Suppressor macrophage treated with lipopolysaccharide for 4 hours (primary cell): Measurements from ENCODE around the gene CLSTN3.

Experiments
- DNase-seq: peaks from one replicate; pipeline ENCODE4 v3.0.0-alpha.2; 2020

CLSTN3 gene

GRCh38 chr12:7193674-7194073, 63.5 kb downstream of the CLSTN3 start:
- DNase-seq = no peak

- DNase-seq = no peak
Measured at GRCh38 chr12:7197841-7198240, 67.7 kb downstream of the CLSTN3 start.

DNA sequence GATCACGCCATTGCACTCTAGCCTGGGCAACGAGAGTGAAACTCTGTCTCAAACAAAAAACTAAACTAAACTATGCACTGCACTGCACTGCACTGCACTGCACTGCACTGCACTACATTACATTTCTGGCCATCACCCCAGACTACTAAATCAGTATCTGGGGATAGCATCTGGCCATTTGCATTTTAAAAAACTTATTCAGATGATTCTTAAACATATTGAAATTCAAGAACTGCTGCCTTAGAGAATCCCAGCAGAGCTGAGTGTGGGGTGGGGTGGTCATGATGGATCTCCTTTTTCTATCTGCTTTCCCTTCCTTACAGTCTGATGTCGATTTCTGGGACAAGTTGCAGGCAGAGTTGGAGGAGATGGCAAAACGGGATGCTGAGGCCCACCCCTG, 72.9 kb downstream of the CLSTN3 start:
- DNase-seq = no peak

GRCh38 chr12:7205091-7205490, 74.9 kb downstream of the CLSTN3 start:
- no peak for DNase-seq

DNA sequence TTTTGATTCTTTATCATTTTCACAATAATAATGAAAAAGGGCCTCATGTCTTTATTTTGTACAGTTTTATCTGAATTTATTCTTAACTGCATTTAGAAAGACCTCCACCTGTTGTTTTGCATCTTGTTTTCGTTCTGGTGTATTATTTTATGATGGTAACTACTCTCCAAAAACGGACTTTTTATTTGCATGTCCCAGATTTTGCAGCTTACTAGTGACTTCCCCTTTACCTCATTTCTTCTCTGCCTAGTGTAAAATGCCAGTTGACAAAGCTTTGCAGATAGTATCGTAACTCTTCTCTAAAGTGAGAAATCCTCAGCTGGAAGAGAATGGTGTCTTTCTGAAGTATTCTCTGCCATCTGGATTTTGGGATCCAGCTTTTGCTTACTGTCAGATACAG, 76.5 kb downstream of the CLSTN3 start:
- no peak for DNase-seq

- no peak for DNase-seq
Measured at GRCh38 chr12:7207866-7208625, 77.9 kb downstream of the CLSTN3 start.
